HG03159 (cell line): ENCODE data around the gene COQ3.
A peak's percentile ranks its signal among the peaks of the same experiment; 100 is the strongest.
"Not testable (repeated sequence)": the region's sequence is repeated elsewhere in the genome, so short reads cannot be mapped to it uniquely, and the experiment has no call there.

Experiments
- ATAC-seq: cut with Tn5 transposase; IDR thresholded peaks from one replicate; pipeline ENCODE4 v1.9.1; 2021; ENCODE audit warnings: mild to moderate bottlenecking, moderate library complexity; ENCODE audit not compliant: unreplicated experiment

COQ3 gene

DNA sequence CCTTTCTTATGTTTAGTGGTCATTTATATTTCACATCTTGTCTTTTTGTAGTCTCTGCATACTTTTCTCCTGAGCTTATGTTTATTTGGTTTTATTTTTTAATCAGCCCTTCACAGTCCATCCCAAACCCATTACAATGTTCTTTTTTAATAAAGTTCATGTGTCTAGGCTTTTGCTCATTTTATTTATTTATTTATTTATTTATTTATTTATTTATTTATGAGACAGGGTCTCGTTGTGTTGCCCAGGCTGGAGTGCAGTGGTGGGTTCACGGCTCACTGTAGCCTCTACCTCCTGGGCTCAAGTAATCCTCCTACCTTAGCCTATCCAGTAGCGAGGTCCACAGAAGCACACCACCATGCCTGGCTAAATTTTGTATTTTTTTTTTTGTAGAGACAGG lies 3.1 kb downstream of the COQ3 start:
- ATAC-seq, result no peak

DNA sequence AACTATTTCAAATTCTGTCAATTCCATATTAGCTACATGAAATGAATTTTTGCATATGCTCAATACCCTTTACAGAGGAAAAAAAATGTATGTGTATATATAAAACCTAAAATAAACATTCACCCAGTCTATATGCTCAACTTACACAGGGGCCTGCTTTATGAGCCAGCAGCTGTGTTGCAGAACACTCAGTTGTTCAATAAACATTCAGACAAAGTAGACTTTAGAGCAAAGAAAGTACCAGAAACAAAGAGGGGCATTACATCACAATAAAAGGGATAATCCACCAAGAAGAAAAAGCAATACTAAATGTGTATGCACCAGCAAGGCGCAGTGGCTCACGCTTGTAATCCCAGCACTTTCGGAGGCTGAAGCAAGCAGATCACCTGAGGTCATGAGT lies 9.5 kb downstream of the COQ3 start:
- no peak for ATAC-seq

DNA sequence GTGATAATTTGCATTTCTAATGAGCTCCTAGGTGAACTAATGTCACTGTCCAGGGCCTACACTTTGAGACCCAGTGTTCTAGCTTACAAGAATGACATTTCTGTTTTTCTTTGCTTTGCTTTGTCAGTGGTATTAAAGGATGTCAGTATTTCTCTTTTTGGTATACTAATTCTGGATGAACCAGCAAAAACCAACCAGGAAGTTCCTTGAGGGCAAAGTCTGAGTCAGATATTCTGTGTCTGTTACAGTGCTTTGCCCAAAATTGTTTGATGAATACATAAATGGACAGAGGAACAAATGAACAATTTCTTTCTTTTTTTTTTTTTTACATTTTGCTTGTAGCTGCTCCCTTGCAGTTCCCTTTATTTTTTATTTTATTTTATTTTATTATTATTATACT lies 15.4 kb downstream of the COQ3 start:
- no peak for ATAC-seq

DNA sequence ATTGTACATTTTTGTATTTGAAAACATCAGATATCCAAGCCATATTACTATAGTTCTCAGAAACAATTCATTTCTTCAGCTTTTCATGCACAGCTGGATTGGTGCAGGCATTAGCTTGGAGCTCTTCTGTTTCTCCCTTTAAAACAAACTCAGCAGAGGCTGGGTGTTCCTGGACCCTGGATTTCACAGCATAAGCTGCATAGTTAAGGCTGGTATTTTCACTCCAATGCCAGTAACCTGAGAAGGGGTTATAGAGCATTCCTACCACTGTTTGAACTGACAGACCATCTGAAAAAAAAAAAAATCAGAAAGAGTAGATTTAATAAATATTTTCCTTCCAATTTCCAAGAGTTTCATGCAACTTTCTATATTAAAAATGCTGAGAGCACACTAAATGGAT lies 24.5 kb downstream of the COQ3 start:
- no peak for ATAC-seq

DNA sequence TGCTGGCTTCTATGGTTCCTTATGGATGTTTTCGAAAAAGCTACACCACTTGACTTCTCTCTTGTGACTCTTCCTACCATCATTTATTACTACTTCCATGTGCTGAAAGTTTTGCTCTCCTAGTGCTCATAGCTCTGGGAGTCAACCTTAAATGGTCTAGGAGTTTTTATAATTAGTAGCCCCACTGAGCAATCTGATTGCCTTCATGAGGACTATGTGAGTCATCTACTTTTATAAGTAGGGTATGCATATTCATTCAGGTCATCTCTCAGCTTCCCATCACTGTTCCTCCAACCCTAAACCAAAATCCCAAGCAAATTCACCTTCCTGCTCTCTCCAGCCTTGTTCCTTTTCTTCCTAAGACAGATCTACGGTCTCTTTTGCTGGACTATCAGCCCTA lies 27.1 kb downstream of the COQ3 start:
- ATAC-seq, result no peak

- ATAC-seq, result peak; percentile 89
Observed at GRCh38 chr6:99364026-99364425, 30.0 kb downstream of the COQ3 start.

- no peak for ATAC-seq
Observed at GRCh38 chr6:99362678-99363268, 31.2 kb downstream of the COQ3 start.

- ATAC-seq, result no peak
Observed at GRCh38 chr6:99359800-99360199, 34.2 kb downstream of the COQ3 start.

DNA sequence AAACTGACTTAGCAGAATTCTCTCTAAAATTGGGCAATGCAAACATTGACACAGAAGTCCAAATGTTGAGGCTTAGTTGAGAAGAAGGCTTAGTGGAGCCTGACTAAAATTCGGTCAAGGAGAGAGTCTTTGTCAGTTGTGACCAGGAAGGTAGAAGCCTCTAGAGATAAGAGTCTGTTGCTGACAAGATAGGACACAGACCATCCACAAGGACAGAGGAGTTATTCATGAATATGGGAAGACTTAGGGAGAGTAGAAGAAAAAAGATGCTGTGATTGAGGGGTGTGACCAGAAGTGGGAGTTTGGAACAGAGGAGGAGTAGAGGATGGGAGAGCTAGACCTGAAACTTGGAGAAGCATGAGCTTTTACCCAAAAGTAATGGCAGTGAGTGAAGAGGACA lies 37.4 kb downstream of the COQ3 start:
- no peak for ATAC-seq

DNA sequence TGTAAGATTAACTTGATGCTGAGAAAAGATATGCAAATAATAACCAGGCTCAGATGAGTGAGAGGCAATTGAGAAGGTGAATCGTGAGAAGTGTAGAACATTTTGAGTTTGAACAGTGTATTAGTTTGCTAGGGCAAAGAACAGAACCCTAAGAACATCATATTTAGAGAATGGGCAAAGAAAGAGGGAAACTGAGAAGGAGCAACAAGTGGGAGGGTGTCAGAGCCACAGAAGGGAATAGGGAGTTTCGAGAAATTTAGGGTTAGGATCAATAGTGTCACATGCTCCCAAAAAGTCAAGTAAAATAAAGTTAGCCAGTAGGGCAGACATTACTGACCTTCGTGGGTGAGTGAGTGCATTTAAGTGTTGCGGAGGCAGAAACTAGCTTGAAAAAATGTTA lies 39.0 kb downstream of the COQ3 start:
- ATAC-seq, result no peak

- no peak for ATAC-seq
Observed at GRCh38 chr6:99353126-99353525, 40.9 kb downstream of the COQ3 start.

GRCh38 chr6:99350573-99350972 lies 43.4 kb downstream of the COQ3 start:
- ATAC-seq, result no peak

GRCh38 chr6:99349171-99350141 lies 44.5 kb downstream of the COQ3 start, which contains the start of gene FAXC:
Gene FAXC (minus strand): TSS chr6:99349674. CDS start chr6:99349372, 302 bp downstream.
- ATAC-seq, result peak; percentile 57

- ATAC-seq, result no peak
Observed at GRCh38 chr6:99348288-99349170, 45.5 kb downstream of the COQ3 start.

DNA sequence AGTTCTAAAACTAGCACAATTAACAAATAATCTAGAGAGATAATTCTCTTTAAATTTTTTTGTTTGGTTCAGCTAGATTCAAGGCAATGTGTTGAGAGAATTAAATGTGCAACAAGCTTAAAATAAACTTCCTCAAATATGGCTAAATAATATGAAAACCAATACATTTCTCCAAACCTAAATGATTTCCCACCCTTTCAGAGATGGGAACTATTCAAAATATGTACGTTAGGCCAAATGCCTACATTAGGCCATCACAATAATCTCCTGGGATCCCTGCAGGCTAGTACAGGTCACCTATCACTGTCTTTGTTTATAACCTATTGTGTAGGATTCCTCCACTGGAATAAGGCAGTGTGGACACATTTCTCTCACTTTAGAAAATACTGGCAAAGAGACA lies 46.2 kb downstream of the COQ3 start:
- no peak for ATAC-seq

GRCh38 chr6:99346595-99346994 lies 47.4 kb downstream of the COQ3 start:
- no peak for ATAC-seq

- ATAC-seq, result no peak
Observed at GRCh38 chr6:99345164-99345563, 48.8 kb downstream of the COQ3 start.

DNA sequence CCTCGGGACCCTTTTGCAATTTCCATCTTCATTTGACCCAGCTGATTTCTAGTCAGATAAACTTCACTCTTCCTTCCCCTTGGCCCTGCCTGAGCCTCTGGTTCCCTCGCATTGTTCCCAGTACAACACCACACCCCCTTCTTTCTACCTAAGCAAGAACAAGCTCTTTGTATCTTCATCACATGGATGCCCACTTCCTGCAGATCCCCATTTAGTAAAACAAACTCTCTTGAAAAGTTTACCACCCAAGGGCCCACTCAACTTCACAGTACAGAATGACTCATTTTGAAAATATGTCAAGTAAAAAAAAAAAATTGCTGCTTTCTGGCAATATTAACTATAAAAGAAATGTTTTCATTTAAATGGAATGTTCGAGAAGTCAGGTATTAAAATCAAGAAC lies 49.7 kb downstream of the COQ3 start:
- no peak for ATAC-seq

- no peak for ATAC-seq
Observed at GRCh38 chr6:99341862-99342455, 52.0 kb downstream of the COQ3 start.

GRCh38 chr6:99338188-99338587 lies 55.8 kb downstream of the COQ3 start:
- no peak for ATAC-seq

- not testable (repeated sequence) for ATAC-seq
Observed at GRCh38 chr6:99335298-99335697, 58.7 kb downstream of the COQ3 start.
